A673 (cell line): ENCODE results near the gene DOK3. TPM values are rescaled to one million over a fixed set of nuclear protein-coding genes. Genes with fewer than 3 reads are reported as not detected.
"Not testable (repeated sequence)": the region's sequence is repeated elsewhere in the genome, so short reads cannot be mapped to it uniquely, and the experiment has no call there.

Source experiments
- BruUV-seq: library from RNA; stranded (reverse); fragments of 400-500 nt; replicated peaks from 2 replicates; lab custom pipeline; 2021; lab: Mats Ljungman, UMichigan
- CTCF ChIA-PET: fragments of 300-600 bp; sonication (Branson Sonifier 250); formaldehyde crosslinking; loops from one replicate; lab custom pipeline; 2022; ENCODE audit warnings: antibody characterized with exemption; lab: Charles Lee
- POLR2A ChIA-PET: fragments of 300-600 bp; sonication (Branson Sonifier 250); formaldehyde crosslinking; loops from one replicate; lab custom pipeline; 2022; ENCODE audit warnings: antibody characterized with exemption; ENCODE audit not compliant: low non-redundant PET; lab: Charles Lee
- DNase-seq: peaks from one replicate; pipeline ENCODE4 v3.0.0-alpha.2; 2015; ENCODE audit warnings: low spot score
- H3K27ac ChIP-seq: fragments of 200-600 bp; sonication (generic); 2 replicates; pipeline ENCODE4 v1.5.1; 2016; ENCODE audit warnings: mixed run types, low read depth, mild to moderate bottlenecking, mixed read lengths, antibody characterized with exemption, low read length; ENCODE audit not compliant: poor library complexity, severe bottlenecking
- H3K27me3 ChIP-seq: fragments of 200-600 bp; sonication (generic); replicated peaks from 2 replicates; pipeline ENCODE4 v1.6.1; 2017; ENCODE audit warnings: mixed run types, low read depth, mild to moderate bottlenecking, mixed read lengths, antibody characterized with exemption, low read length; ENCODE audit not compliant: insufficient read depth, poor library complexity
- H3K36me3 ChIP-seq: fragments of 200-600 bp; sonication (generic); 2 replicates; pipeline ENCODE4 v1.6.1; 2016; ENCODE audit warnings: mixed run types, mild to moderate bottlenecking, mixed read lengths, antibody characterized with exemption, low read length; ENCODE audit not compliant: insufficient read depth, poor library complexity, severe bottlenecking
- H3K4me1 ChIP-seq: fragments of 200-600 bp; sonication (generic); 2 replicates; pipeline ENCODE4 v1.6.1; 2017; ENCODE audit warnings: mixed run types, mild to moderate bottlenecking, mixed read lengths, antibody characterized with exemption, low read length; ENCODE audit not compliant: insufficient read depth, poor library complexity, severe bottlenecking
- H3K4me3 ChIP-seq: fragments of 200-600 bp; sonication (generic); 2 replicates; pipeline ENCODE4 v1.5.1; 2016; ENCODE audit warnings: low read depth, mixed run types, mild to moderate bottlenecking, mixed read lengths, low read length; ENCODE audit not compliant: poor library complexity, severe bottlenecking
- H3K9me3 ChIP-seq: fragments of 200-600 bp; sonication (generic); 2 replicates; pipeline ENCODE4 v1.6.1; 2016; ENCODE audit warnings: mixed run types, low read depth, mild to moderate bottlenecking, mixed read lengths, antibody characterized with exemption, low read length; ENCODE audit not compliant: poor library complexity, severe bottlenecking
- EZH2 ChIP-seq: fragments of 200-600 bp; sonication (generic); IDR thresholded peaks from 2 replicates; pipeline ENCODE4 v1.6.1; 2017; ENCODE audit warnings: borderline replicate concordance, low read depth, mild to moderate bottlenecking, mixed read lengths, antibody characterized with exemption, low read length; ENCODE audit not compliant: poor library complexity, severe bottlenecking
- intact Hi-C: fragments of 100-400 bp; cut with micrococcal nuclease; formaldehyde crosslinking; loops from one replicate; pipeline ENCODE4 v1.10.0; 2022; ENCODE audit not compliant: unreplicated experiment
- total RNA-seq: library from RNA; stranded (reverse); gene quantifications from 2 replicates; pipeline ENCODE4 v1.2.3, GENCODE V29; 2021
- TF ChIP-seq, protein P1 (sequence below): fragments of 300-800, 200-600 bp; sonication (generic); conservative IDR thresholded peaks from 2 replicates; pipeline ENCODE4 v1.5.1; 2017; ENCODE audit warnings: low read depth, mild to moderate bottlenecking, antibody characterized with exemption, low read length, moderate library complexity, mixed read lengths

Gene DOK3
- total RNA-seq, 1 experiment from 2014 or later = 15.0 TPM

DNA sequence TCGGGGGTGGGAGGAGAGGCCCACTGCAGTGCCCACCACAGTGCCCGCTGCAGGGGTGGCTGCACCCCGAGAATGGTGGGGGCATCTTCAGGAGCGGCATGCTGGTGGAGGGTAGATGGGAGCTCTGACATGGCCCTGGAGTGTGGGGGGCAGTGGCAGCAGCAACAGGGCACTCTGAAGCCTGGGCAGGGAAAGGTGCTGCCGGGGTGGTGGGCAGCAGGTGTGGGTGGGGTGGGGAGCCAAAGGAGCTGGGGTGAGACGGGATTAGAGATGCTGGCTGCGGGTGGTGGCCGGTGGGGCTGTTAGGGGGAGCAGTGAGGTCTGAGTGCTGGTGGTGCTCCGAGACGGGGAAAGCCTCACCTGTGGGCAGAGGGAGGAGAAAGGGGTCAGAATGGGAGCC lies 26.8 kb upstream of the DOK3 start:
- BruUV-seq = no TSS peak
- peaks cover 32% of the 10 kb centered on the region for H3K36me3 ChIP-seq
- ChIA-PET POLR2A (no interaction called here), CTCF (no interaction called here)
- intact Hi-C loops = no loop called here
- no peak for DNase-seq
- H3K9me3 ChIP-seq = no peaks in the 10 kb centered on the region
- no peak for TF ChIP-seq EZH2
- TF ChIP-seq, protein P1, sequence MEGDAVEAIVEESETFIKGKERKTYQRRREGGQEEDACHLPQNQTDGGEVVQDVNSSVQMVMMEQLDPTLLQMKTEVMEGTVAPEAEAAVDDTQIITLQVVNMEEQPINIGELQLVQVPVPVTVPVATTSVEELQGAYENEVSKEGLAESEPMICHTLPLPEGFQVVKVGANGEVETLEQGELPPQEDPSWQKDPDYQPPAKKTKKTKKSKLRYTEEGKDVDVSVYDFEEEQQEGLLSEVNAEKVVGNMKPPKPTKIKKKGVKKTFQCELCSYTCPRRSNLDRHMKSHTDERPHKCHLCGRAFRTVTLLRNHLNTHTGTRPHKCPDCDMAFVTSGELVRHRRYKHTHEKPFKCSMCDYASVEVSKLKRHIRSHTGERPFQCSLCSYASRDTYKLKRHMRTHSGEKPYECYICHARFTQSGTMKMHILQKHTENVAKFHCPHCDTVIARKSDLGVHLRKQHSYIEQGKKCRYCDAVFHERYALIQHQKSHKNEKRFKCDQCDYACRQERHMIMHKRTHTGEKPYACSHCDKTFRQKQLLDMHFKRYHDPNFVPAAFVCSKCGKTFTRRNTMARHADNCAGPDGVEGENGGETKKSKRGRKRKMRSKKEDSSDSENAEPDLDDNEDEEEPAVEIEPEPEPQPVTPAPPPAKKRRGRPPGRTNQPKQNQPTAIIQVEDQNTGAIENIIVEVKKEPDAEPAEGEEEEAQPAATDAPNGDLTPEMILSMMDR = no peak
- no peak overlapping the region for H3K27ac ChIP-seq
- no peaks in the 10 kb centered on the region for H3K4me1 ChIP-seq
- H3K27me3 ChIP-seq = no peaks in the 10 kb centered on the region
- no peak overlapping the region for H3K4me3 ChIP-seq

DNA sequence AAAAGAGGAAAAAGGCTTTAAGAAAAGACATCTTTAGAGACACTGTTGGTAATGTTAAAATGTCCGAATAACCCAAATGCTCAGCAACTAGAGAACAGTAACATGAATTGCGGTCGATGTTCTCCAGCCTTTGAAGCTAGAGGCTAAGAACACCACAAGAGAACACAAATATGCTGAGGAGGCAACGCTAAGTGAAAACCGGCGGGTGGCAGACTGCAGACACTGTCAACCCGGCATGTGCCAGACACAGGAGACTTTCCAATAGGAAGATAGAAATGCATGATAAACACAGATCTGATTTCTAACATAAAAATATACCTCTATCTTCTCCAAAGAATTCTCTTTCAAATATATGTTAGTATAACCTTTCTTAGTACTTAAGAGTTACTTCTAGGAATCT lies 25.5 kb upstream of the DOK3 start:
- CTCF ChIA-PET = no interaction called here
- Histone ChIP-seq H3K9me3 (no peaks in the 10 kb centered on the region), H3K27ac (no peak overlapping the region), H3K36me3 (peaks cover 36% of the 10 kb centered on the region), H3K4me1 (no peaks in the 10 kb centered on the region), H3K4me3 (no peak overlapping the region), H3K27me3 (no peaks in the 10 kb centered on the region)
- POLR2A ChIA-PET = no interaction called here
- TF ChIP-seq, protein P1 = no peak
- TF ChIP-seq EZH2 = no peak
- intact Hi-C loops = no loop called here
- DNase-seq = no peak
- BruUV-seq = no TSS peak

DNA sequence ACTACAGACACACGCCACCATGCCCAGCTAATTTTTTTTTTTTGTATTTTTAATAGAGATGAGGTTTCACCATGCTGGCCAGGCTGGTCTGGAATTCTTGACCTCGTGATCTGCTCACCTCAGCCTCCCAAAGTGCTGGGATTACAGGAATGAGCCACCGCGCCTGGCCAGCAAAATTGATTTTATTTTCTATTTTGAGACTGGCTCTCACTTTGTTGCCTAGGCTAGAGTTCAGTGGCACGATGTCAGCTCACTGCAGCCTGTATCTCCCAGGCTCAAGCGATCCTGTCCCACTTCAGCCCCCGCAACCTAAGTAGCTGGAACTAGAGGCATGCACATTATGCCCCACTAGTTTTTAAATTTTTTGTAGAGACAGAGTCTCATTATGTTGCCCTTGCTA lies 24.8 kb upstream of the DOK3 start:
- CTCF ChIA-PET = interaction anchor here (0.6 kb wide), 1 partner anchor 48 kb away, joined by 3 read pairs; no protein-coding TSS in a partner anchor
- not testable (repeated sequence) for BruUV-seq

DNA sequence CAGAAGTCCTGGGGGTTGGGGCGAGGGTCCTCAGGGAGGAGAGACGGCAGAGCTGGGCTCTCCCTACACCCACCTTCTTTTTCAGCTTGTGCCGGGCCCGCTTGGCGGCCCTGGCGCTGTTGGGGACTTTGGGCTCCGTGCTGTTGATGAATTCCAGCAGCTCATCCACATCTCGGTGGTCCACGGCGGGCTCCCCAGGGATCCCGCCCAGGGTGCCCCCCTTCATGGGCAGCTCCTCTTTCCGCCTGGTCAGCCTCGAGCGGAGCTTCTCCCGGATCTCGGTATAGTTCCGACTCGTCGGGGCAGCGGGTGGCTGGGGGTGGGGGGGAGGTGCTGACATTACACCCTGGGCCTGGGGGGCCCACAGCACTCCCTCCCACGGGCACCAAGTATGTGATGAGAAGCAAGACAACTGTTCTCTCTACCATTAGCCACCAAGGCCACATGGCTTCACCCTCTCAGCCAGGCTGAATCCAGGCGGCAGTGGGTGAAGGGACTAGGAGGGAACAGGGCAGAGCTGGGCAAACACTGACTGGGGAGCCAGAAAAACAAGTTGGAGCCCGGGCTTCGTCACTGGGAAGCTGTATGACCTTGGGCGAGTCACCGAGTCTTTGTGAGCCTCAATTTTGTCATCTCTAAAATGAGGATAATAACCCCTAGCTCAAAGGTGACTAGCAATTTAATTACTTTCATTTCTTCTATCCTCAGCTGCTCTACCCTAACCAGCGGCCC lies 21.7 kb upstream of the DOK3 start:
- H3K4me1 ChIP-seq = no peaks in the 10 kb centered on the region
- TF ChIP-seq EZH2 = no peak
- TF ChIP-seq, protein P1 = no peak
- BruUV-seq = no TSS peak
- peaks cover 21% of the 10 kb centered on the region for H3K36me3 ChIP-seq
- CTCF ChIA-PET = no interaction called here
- no peak overlapping the region for H3K4me3 ChIP-seq
- intact Hi-C loops = no loop called here
- no peaks in the 10 kb centered on the region for H3K9me3 ChIP-seq
- H3K27me3 ChIP-seq = no peaks in the 10 kb centered on the region
- no peak for DNase-seq
- no peak overlapping the region for H3K27ac ChIP-seq
- POLR2A ChIA-PET = no interaction called here

More for the DNA sequence above, 24.8 kb upstream of the DOK3 start:
- H3K27me3 ChIP-seq, H3K27ac ChIP-seq, H3K4me1 ChIP-seq, POLR2A ChIA-PET, DNase-seq, intact Hi-C loops, H3K9me3 ChIP-seq, H3K4me3 ChIP-seq: not testable (repeated sequence)
- peaks cover 36% of the 10 kb centered on the region for H3K36me3 ChIP-seq
